OCI-LY1 (cell line): ENCODE measurements around the gene NCSTN.

ENCODE experiments used
- H2AFZ ChIP-seq: fragments of 200-600 bp; sonication (generic), shearing (Covaris generic); 2 replicates; pipeline ENCODE4 v1.6.0; 2014; ENCODE audit warnings: antibody characterized with exemption, mild to moderate bottlenecking, low read length
- H3F3A ChIP-seq: fragments of 200-600 bp; sonication (generic), shearing (Covaris generic); 2 replicates; pipeline ENCODE4 v1.6.0; 2014; ENCODE audit warnings: mild to moderate bottlenecking, antibody characterized with exemption, low read length, moderate library complexity; ENCODE audit not compliant: insufficient read depth
- H3K27ac ChIP-seq: fragments of 200-600 bp; sonication (generic); 2 replicates; pipeline ENCODE4 v1.5.1; 2014; ENCODE audit warnings: low read length, mixed run types, mild to moderate bottlenecking, low read depth; ENCODE audit not compliant: poor library complexity, severe bottlenecking
- H3K27me3 ChIP-seq: fragments of 200-600 bp; sonication (generic); 2 replicates; pipeline ENCODE4 v1.6.0; 2014; ENCODE audit warnings: antibody characterized with exemption, mild to moderate bottlenecking, low read length, moderate library complexity; ENCODE audit not compliant: insufficient read depth
- H3K36me3 ChIP-seq: fragments of 200-600 bp; sonication (generic); 2 replicates; pipeline ENCODE4 v1.6.1; 2014; ENCODE audit warnings: mild to moderate bottlenecking, antibody characterized with exemption, low read length, moderate library complexity, mixed read lengths; ENCODE audit not compliant: insufficient read depth
- H3K4me1 ChIP-seq: fragments of 200-600 bp; sonication (generic); 2 replicates; pipeline ENCODE4 v1.5.1; 2014; ENCODE audit warnings: mild to moderate bottlenecking, low read length, moderate library complexity; ENCODE audit not compliant: insufficient read depth, severe bottlenecking
- H3K4me2 ChIP-seq: fragments of 200-600 bp; sonication (generic), shearing (Covaris generic); 2 replicates; pipeline ENCODE4 v1.6.1; 2014; ENCODE audit warnings: low read length
- H3K4me3 ChIP-seq: fragments of 200-600 bp; sonication (generic); 2 replicates; pipeline ENCODE4 v1.5.1; 2014; ENCODE audit warnings: low read length, low read depth, mild to moderate bottlenecking, mixed read lengths; ENCODE audit not compliant: poor library complexity, severe bottlenecking
- H3K79me2 ChIP-seq: fragments of 200-600 bp; shearing (Covaris generic); 2 replicates; pipeline ENCODE4 v1.6.1; 2016; ENCODE audit warnings: mixed run types, low read length, mixed read lengths; ENCODE audit not compliant: insufficient read depth
- H3K9ac ChIP-seq: fragments of 200-600 bp; sonication (generic), shearing (Covaris generic); 2 replicates; pipeline ENCODE4 v1.6.1; 2014; ENCODE audit warnings: mild to moderate bottlenecking, low read length, mixed read lengths
- H3K9me2 ChIP-seq: fragments of 200-600 bp; sonication (generic), shearing (Covaris generic); 2 replicates; pipeline ENCODE4 v1.6.1; 2014; ENCODE audit warnings: low read depth, mild to moderate bottlenecking, low read length, mixed read lengths
- H3K9me3 ChIP-seq: fragments of 200-600 bp; shearing (Covaris generic); 2 replicates; pipeline ENCODE4 v1.6.1; 2014; ENCODE audit warnings: low read length, mixed read lengths
- H4K20me1 ChIP-seq: fragments of 200-600 bp; sonication (generic), shearing (Covaris generic); 2 replicates; pipeline ENCODE4 v1.6.0; 2016; ENCODE audit warnings: mild to moderate bottlenecking, low read length; ENCODE audit not compliant: insufficient read depth
- EZH2 ChIP-seq: fragments of 200-600 bp; sonication (generic), shearing (Covaris generic); IDR thresholded peaks from 2 replicates; pipeline ENCODE4 v1.8.0; 2017; ENCODE audit warnings: borderline replicate concordance, mixed run types, mild to moderate bottlenecking, antibody characterized with exemption, low read length, moderate library complexity, mixed read lengths
- TF ChIP-seq, protein P1 (sequence below): fragments of 200-600 bp; sonication (generic), shearing (Covaris generic); IDR thresholded peaks from 2 replicates; pipeline ENCODE4 v1.5.1; 2017; ENCODE audit warnings: mild to moderate bottlenecking, antibody characterized with exemption, low read length, moderate library complexity, mixed read lengths

NCSTN gene

DNA sequence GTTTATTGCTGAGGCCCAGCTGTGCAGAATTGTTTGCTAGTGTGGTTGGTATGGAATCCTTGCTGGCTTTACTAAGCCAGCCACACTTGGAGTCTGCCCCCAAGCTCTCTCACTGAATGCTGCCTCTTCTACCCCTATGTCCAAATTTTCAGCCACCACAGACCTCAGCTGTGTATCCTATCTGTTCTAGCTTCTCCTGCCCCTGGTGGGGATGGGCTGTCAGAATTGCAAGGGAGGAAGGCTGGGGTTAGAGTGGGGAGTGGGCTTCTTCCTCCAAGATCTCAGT, 28.1 kb downstream of the NCSTN start:
- Histone ChIP-seq H3K9ac (no peak overlapping the region), H3K9me3 (no peaks in the 10 kb centered on the region), H3K36me3 (no peaks in the 10 kb centered on the region), H3K4me1 (peaks cover 12% of the 10 kb centered on the region), H3K79me2 (no peaks in the 10 kb centered on the region), H4K20me1 (no peaks in the 10 kb centered on the region), H3K9me2 (no peaks in the 10 kb centered on the region), H3K4me2 (no peak overlapping the region), H3F3A (no peaks in the 10 kb centered on the region), H3K27me3 (no peaks in the 10 kb centered on the region), H3K27ac (no peak overlapping the region), H2AFZ (no peak overlapping the region), H3K4me3 (no peak overlapping the region)
- no peak for TF ChIP-seq EZH2
- TF ChIP-seq, protein P1, sequence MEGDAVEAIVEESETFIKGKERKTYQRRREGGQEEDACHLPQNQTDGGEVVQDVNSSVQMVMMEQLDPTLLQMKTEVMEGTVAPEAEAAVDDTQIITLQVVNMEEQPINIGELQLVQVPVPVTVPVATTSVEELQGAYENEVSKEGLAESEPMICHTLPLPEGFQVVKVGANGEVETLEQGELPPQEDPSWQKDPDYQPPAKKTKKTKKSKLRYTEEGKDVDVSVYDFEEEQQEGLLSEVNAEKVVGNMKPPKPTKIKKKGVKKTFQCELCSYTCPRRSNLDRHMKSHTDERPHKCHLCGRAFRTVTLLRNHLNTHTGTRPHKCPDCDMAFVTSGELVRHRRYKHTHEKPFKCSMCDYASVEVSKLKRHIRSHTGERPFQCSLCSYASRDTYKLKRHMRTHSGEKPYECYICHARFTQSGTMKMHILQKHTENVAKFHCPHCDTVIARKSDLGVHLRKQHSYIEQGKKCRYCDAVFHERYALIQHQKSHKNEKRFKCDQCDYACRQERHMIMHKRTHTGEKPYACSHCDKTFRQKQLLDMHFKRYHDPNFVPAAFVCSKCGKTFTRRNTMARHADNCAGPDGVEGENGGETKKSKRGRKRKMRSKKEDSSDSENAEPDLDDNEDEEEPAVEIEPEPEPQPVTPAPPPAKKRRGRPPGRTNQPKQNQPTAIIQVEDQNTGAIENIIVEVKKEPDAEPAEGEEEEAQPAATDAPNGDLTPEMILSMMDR: no peak

DNA sequence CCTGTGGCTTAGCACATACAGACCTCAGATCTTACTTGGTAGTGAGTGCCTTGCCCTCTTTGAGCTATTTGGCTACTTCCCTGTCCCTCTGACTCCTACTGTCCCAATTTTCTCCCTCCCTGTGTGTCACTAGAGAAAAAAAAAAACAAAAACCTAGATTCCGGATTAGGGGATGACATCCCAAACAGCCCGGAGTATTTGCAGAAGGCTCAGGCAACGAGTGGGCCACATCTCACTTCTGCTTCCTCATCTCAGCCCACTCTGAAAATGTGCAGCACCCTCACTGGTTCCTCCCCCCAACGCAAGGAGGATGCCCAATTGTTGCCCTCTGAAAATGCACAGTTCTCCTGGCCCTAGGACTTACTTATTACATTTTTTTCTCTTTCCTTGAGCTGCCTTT, 28.6 kb downstream of the NCSTN start:
- Histone ChIP-seq H3F3A (no peaks in the 10 kb centered on the region), H3K79me2 (no peaks in the 10 kb centered on the region), H3K27ac (no peak overlapping the region), H4K20me1 (no peaks in the 10 kb centered on the region), H3K9me2 (no peaks in the 10 kb centered on the region), H3K9ac (no peak overlapping the region), H2AFZ (no peak overlapping the region), H3K4me1 (peaks cover 16% of the 10 kb centered on the region), H3K9me3 (no peaks in the 10 kb centered on the region), H3K36me3 (no peaks in the 10 kb centered on the region), H3K4me3 (no peak overlapping the region), H3K27me3 (no peaks in the 10 kb centered on the region), H3K4me2 (no peak overlapping the region)
- TF ChIP-seq, protein P1: no peak
- TF ChIP-seq EZH2: no peak

DNA sequence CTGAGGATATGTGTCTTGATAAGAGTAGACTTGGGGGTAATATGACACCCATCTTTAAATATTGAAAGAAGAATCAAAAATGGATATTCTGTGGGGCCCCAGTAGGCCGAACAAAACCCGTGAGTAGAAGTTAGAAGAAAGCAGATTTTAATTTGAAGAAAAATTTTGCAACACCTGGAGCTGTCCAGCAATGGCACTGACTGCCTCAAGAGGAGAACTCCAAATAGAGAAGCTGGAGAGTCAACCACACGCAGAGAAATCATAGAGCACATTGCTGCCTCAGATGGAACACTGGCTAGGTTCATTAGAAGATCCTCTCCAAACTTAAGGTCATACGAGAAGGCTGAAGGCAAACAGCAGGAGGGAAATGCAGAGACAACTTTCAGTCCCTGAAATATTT, 30.5 kb downstream of the NCSTN start:
- no peaks in the 10 kb centered on the region for H3K9me2 ChIP-seq
- H3K4me1 ChIP-seq: peaks cover 16% of the 10 kb centered on the region
- H3F3A ChIP-seq: no peaks in the 10 kb centered on the region
- no peak for TF ChIP-seq EZH2
- TF ChIP-seq, protein P1: no peak
- H3K27ac ChIP-seq: no peak overlapping the region
- no peaks in the 10 kb centered on the region for H3K79me2 ChIP-seq
- H3K36me3 ChIP-seq: no peaks in the 10 kb centered on the region
- no peak overlapping the region for H3K4me3 ChIP-seq
- H3K4me2 ChIP-seq: no peak overlapping the region
- H3K9me3 ChIP-seq: no peaks in the 10 kb centered on the region
- no peaks in the 10 kb centered on the region for H4K20me1 ChIP-seq
- H3K9ac ChIP-seq: no peak overlapping the region
- H3K27me3 ChIP-seq: no peaks in the 10 kb centered on the region
- no peak overlapping the region for H2AFZ ChIP-seq
